ENCODE measurements around the gene ZBTB20. TPM values are rescaled to one million over a fixed set of nuclear protein-coding genes. Genes with fewer than 3 reads are reported as not detected.

ZBTB20 gene
- total RNA-seq, 6 donors from 2014 or later = 40.0 to 150 (median 65.8) TPM

DNA sequence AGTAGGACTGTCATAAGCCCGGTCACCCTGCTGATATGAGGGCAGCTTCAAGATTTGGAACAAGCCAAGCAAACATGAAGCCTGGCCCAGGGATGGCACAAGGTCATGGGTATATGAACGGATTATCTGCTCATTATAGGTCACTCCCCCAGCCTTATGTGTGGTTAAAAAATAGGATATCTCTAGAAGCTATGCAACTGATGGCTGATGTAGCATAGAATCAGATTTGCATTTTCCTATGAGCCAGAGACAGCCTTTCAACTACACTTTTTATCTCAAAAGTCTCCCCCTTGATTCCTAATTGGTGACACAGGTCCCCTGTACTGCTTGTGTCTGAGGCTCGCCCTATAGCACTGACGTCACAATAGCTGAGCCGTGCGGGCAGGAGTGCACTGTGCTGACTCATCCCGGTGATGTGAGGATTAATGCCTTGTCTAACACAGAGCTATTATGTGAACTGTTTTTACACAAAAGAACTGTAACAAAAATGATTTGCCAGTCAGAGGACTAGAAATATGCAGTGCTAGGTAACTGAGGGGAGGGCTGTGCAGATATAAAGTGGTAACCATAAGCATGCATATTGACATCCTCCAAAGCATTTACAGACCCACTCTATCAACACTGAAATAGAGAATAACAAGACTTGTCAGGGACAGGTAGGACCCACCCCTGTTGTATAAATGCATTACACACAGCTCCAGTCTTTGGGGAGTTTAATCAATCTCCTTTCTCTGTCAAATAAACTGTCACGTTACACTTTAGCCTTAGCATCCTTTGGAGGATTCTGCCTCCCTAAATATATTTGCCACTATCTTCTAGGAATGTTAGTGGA lies 648.3 kb downstream of the ZBTB20 start:
- no peak overlapping the region for H3K27ac ChIP-seq
- no peaks in the 10 kb centered on the region for H3K27me3 ChIP-seq
- no peak for DNase-seq
- H3K36me3 ChIP-seq = no peaks in the 10 kb centered on the region
- 94 to 95% methylated on average over 8 of the region's 8 CpGs for WGBS, 2 donors
- peak in 1 of 2 donors; percentile 64 for ATAC-seq (ENCODE audit: low FRiP score in 2 of 2)
- no peak overlapping the region for H3K4me3 ChIP-seq
- H3K4me1 ChIP-seq = peaks cover 0 to 19% (median 11%) of the 10 kb centered on the region in 4 donors
- TF ChIP-seq EP300 (IDR thresholded peaks at IDR 0.05) = no peak
- TF ChIP-seq POLR2AphosphoS5 (IDR thresholded peaks at IDR 0.05) = no peak
- TF ChIP-seq, protein P1, sequence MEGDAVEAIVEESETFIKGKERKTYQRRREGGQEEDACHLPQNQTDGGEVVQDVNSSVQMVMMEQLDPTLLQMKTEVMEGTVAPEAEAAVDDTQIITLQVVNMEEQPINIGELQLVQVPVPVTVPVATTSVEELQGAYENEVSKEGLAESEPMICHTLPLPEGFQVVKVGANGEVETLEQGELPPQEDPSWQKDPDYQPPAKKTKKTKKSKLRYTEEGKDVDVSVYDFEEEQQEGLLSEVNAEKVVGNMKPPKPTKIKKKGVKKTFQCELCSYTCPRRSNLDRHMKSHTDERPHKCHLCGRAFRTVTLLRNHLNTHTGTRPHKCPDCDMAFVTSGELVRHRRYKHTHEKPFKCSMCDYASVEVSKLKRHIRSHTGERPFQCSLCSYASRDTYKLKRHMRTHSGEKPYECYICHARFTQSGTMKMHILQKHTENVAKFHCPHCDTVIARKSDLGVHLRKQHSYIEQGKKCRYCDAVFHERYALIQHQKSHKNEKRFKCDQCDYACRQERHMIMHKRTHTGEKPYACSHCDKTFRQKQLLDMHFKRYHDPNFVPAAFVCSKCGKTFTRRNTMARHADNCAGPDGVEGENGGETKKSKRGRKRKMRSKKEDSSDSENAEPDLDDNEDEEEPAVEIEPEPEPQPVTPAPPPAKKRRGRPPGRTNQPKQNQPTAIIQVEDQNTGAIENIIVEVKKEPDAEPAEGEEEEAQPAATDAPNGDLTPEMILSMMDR (IDR thresholded peaks at IDR 0.05) = no peak
- no peak for TF ChIP-seq POLR2A (IDR thresholded peaks at IDR 0.05)
- H3K9me3 ChIP-seq = no peaks in the 10 kb centered on the region

- 74 to 83% methylated on average over 2 of the region's 2 CpGs for WGBS, 2 donors
- TF ChIP-seq, protein P1 (IDR thresholded peaks at IDR 0.05) = no peak
- TF ChIP-seq EP300 (IDR thresholded peaks at IDR 0.05) (no peak), POLR2AphosphoS5 (IDR thresholded peaks at IDR 0.05) (no peak), POLR2A (IDR thresholded peaks at IDR 0.05) (no peak)
- H3K4me1 ChIP-seq = peaks cover 0 to 19% (median 11%) of the 10 kb centered on the region in 4 donors
- no peaks in the 10 kb centered on the region for H3K36me3 ChIP-seq
- H3K4me3 ChIP-seq = no peak overlapping the region
- no peak overlapping the region for H3K27ac ChIP-seq
- no peaks in the 10 kb centered on the region for H3K27me3 ChIP-seq
- H3K9me3 ChIP-seq = no peaks in the 10 kb centered on the region
- ATAC-seq (ENCODE audit: low FRiP score in 2 of 2) (peak in 1 of 2 donors; percentile 70), DNase-seq (no peak)
Observed at GRCh38 chr3:114496874-114497273, 650.2 kb downstream of the ZBTB20 start.

DNA sequence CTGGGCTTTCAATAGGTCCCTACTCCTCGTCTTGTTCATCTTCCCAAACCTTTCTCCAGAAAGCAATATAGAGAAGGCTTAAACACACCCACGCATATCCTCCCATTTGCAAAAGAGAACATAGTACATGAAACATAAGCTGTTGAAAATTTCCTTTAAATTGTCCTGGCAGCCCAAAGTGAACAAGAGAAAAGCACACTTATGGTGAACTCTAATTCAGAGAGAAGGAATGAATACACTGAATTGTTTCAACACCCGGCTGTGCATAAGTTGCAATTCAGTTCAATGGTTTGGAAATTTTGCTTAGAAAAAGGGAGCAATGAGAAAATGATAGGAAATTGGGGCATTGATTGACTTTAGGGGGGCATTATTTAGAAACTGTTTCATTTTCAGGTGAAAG lies 650.6 kb downstream of the ZBTB20 start:
- Histone ChIP-seq H3K27ac (no peak overlapping the region), H3K36me3 (no peaks in the 10 kb centered on the region), H3K4me3 (no peak overlapping the region), H3K4me1 (peaks cover 0 to 19% (median 11%) of the 10 kb centered on the region in 4 donors), H3K9me3 (no peaks in the 10 kb centered on the region), H3K27me3 (no peaks in the 10 kb centered on the region)
- no peak for TF ChIP-seq EP300 (IDR thresholded peaks at IDR 0.05)
- ATAC-seq (ENCODE audit: low FRiP score in 2 of 2) = no peak
- DNase-seq = no peak
- WGBS, 2 donors = 92 to 96% methylated on average over 3 of the region's 3 CpGs

DNA sequence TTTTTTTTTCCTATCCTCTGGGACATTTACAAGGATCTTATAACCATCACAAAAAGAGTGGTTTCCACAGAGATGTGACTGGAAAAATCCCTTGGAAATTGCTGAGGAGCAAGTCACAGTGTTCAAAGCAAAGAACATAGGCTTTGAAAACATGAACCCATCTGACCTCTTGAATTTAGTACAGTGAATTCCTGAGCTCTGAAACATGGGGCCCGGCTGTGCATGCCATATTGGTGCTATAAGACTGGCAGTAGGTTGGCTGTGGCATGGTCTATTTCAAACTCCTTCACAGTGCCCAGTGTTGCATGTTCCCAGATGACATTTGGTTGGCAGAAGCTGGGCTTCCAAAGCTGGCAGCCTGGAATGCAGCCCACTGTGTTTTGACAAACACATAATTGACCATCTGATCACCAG lies 651.1 kb downstream of the ZBTB20 start:
- WGBS, 2 donors = 82 to 100% methylated on average over 1 of the region's 1 CpG
- TF ChIP-seq, protein P1 (IDR thresholded peaks at IDR 0.05) = no peak
- TF ChIP-seq POLR2AphosphoS5 (IDR thresholded peaks at IDR 0.05) = no peak
- H3K4me1 ChIP-seq = peaks cover 0 to 19% (median 11%) of the 10 kb centered on the region in 4 donors
- no peak for DNase-seq
- H3K36me3 ChIP-seq = no peaks in the 10 kb centered on the region
- H3K27ac ChIP-seq = no peak overlapping the region
- H3K4me3 ChIP-seq = no peak overlapping the region
- H3K27me3 ChIP-seq = no peaks in the 10 kb centered on the region
- H3K9me3 ChIP-seq = no peaks in the 10 kb centered on the region
- ATAC-seq (ENCODE audit: low FRiP score in 2 of 2) = no peak

- no peak for ATAC-seq (ENCODE audit: low FRiP score in 2 of 2)
- H3K27ac ChIP-seq = no peak overlapping the region
- H3K9me3 ChIP-seq = no peaks in the 10 kb centered on the region
- DNase-seq = no peak
- H3K36me3 ChIP-seq = no peaks in the 10 kb centered on the region
- 73 to 86% methylated on average over 1 of the region's 1 CpG for WGBS, 2 donors
- TF ChIP-seq POLR2A (IDR thresholded peaks at IDR 0.05) (no peak), POLR2AphosphoS5 (IDR thresholded peaks at IDR 0.05) (no peak), EP300 (IDR thresholded peaks at IDR 0.05) (no peak)
- TF ChIP-seq, protein P1 (IDR thresholded peaks at IDR 0.05) = no peak
- peaks cover 0 to 19% (median 11%) of the 10 kb centered on the region in 4 donors for H3K4me1 ChIP-seq
- no peak overlapping the region for H3K4me3 ChIP-seq
- no peaks in the 10 kb centered on the region for H3K27me3 ChIP-seq
Observed at GRCh38 chr3:114494498-114494897, 652.6 kb downstream of the ZBTB20 start.
